ENCODE measurements around the gene STRBP.

DNA sequence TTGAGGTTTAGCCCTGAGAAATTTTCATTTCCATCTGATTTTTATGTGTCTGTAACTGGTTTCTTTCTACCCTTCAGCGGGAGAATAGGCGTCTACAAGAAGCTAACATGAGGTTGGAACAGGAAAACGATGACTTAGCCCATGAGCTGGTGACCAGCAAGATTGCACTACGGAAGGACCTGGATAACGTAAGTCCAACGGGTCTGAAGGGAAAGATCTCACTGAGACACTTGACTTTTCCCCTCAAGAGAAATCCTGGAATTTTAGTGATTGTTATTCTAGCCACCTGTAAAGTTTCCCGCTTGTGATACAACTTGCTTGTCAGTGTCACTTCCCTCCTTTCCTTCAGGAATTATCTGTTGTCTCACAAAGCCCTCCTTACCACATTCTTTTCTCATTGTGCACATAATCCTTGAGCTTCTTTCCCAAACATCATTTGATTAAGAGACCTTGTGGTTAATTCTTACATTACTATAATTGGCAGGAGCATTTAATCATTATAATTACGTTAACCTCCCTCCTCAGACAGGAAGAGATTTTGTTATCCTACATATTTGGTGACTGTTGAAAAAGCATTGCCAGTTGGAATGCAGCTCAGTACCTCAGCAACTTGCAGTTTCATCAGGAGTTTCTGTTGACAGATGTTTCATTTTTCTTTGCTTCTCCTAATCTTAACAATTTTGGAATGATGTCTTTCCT, 178.0 kb downstream of the STRBP start:
- TF ChIP-seq POLR2A (IDR thresholded peaks at IDR 0.05) (no peak), EP300 (IDR thresholded peaks at IDR 0.05) (no peak)
